Measurements from ENCODE around the gene HGS. TPM values are rescaled to one million over a fixed set of nuclear protein-coding genes. Genes with fewer than 3 reads are reported as not detected.

HGS gene
- polyA plus RNA-seq, 1 experiment = 71.5 TPM

- ChIA-PET CTCF (no interaction called here), POLR2A (no interaction called here)
- no peak for DNase-seq (ENCODE audit: low read depth, low spot score)
- TF ChIP-seq, protein P1, sequence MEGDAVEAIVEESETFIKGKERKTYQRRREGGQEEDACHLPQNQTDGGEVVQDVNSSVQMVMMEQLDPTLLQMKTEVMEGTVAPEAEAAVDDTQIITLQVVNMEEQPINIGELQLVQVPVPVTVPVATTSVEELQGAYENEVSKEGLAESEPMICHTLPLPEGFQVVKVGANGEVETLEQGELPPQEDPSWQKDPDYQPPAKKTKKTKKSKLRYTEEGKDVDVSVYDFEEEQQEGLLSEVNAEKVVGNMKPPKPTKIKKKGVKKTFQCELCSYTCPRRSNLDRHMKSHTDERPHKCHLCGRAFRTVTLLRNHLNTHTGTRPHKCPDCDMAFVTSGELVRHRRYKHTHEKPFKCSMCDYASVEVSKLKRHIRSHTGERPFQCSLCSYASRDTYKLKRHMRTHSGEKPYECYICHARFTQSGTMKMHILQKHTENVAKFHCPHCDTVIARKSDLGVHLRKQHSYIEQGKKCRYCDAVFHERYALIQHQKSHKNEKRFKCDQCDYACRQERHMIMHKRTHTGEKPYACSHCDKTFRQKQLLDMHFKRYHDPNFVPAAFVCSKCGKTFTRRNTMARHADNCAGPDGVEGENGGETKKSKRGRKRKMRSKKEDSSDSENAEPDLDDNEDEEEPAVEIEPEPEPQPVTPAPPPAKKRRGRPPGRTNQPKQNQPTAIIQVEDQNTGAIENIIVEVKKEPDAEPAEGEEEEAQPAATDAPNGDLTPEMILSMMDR (IDR thresholded peaks at IDR 0.05; ENCODE audit: low read depth, low read length) = no peak
- Histone ChIP-seq H3K9me3 (ENCODE audit: control insufficient read depth, insufficient read depth, low read length) (peaks cover 12% of the 10 kb centered on the region), H3K27me3 (ENCODE audit: control insufficient read depth, insufficient read depth, low read length) (peaks cover 10% of the 10 kb centered on the region), H3K27ac (ENCODE audit: low read depth, low read length) (no peak overlapping the region), H3K4me3 (ENCODE audit: low read depth, low read length) (no peak overlapping the region)
Measured at GRCh38 chr17:81646869-81647600, 36.8 kb upstream of the HGS start.

DNA sequence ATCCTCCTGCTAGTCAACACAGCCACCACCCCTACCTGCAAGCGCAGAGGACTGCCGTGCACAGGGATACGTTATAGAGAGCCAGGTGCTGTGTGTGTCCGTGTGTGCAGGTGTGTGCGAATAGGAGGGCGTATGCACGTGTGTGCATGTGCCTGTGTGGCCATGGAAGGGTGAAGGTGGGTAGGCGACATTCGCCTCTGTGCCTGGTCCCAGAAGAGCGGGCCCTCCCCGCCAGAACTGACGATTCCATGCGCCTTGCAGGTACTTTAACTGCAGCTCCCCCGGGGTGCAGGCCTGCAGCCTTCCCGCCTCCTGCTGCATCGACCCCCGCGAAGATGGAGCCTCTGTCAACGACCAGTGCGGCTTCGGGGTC is 36.2 kb upstream of the HGS start:
- TF ChIP-seq, protein P1 (IDR thresholded peaks at IDR 0.05; ENCODE audit: low read depth, low read length) = no peak
- Histone ChIP-seq H3K27ac (ENCODE audit: low read depth, low read length) (no peak overlapping the region), H3K9me3 (ENCODE audit: control insufficient read depth, insufficient read depth, low read length) (peaks cover 12% of the 10 kb centered on the region), H3K4me3 (ENCODE audit: low read depth, low read length) (no peak overlapping the region), H3K27me3 (ENCODE audit: control insufficient read depth, insufficient read depth, low read length) (peaks cover 10% of the 10 kb centered on the region)
- DNase-seq (ENCODE audit: low read depth, low spot score) = no peak
- ChIA-PET CTCF (no interaction called here), POLR2A (no interaction called here)

GRCh38 chr17:81648013-81648706 is 35.7 kb upstream of the HGS start:
- H3K27me3 ChIP-seq (ENCODE audit: control insufficient read depth, insufficient read depth, low read length) = peaks cover 10% of the 10 kb centered on the region

DNA sequence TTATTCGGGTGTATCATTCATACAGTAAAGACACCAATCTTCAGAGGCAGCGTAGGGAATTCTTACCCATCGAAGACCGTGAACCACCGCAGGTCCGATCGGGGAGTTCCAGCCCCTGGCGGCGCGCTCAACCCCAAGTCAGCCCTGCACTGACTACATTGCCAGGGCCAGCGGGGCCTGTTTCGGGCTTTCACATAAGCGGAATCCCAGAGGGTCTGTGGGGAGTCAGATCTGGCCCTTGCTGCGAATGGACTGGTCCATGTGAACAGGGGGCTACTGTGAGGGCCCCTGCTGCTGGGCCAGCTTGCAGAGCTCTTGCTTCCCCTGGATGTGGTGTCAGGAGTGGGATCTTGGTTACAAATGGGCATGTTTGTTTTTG is 35.1 kb upstream of the HGS start:
- ChIA-PET CTCF (no interaction called here), POLR2A (interaction anchor here (0.6 kb wide), 1 partner anchor 18 kb away, joined by 3 read pairs; the partner anchor contains the start of genes CCDC137 and OXLD1)
- H3K9me3 ChIP-seq (ENCODE audit: control insufficient read depth, insufficient read depth, low read length) = peaks cover 12% of the 10 kb centered on the region
- H3K27me3 ChIP-seq (ENCODE audit: control insufficient read depth, insufficient read depth, low read length) = peaks cover 10% of the 10 kb centered on the region
- TF ChIP-seq, protein P1 (IDR thresholded peaks at IDR 0.05; ENCODE audit: low read depth, low read length) = no peak
- no peak overlapping the region for H3K27ac ChIP-seq (ENCODE audit: low read depth, low read length)
- DNase-seq (ENCODE audit: low read depth, low spot score) = no peak
- no peak overlapping the region for H3K4me3 ChIP-seq (ENCODE audit: low read depth, low read length)

More at GRCh38 chr17:81648013-81648706, 35.7 kb upstream of the HGS start:
- TF ChIP-seq, protein P1 (IDR thresholded peaks at IDR 0.05; ENCODE audit: low read depth, low read length) = no peak
- CTCF ChIA-PET = no interaction called here
- DNase-seq (ENCODE audit: low read depth, low spot score) = no peak
- POLR2A ChIA-PET = interaction anchor here (0.6 kb wide), 1 partner anchor 19 kb away, joined by 3 read pairs; the partner anchor contains the start of genes CCDC137 and OXLD1
- Histone ChIP-seq H3K9me3 (ENCODE audit: control insufficient read depth, insufficient read depth, low read length) (peaks cover 12% of the 10 kb centered on the region), H3K27ac (ENCODE audit: low read depth, low read length) (no peak overlapping the region), H3K4me3 (ENCODE audit: low read depth, low read length) (no peak overlapping the region)

- H3K27ac ChIP-seq (ENCODE audit: low read depth, low read length) = peak overlapping the region; percentile 11
- peaks cover 10% of the 10 kb centered on the region for H3K27me3 ChIP-seq (ENCODE audit: control insufficient read depth, insufficient read depth, low read length)
- H3K4me3 ChIP-seq (ENCODE audit: low read depth, low read length) = no peak overlapping the region
- DNase-seq (ENCODE audit: low read depth, low spot score) = no peak
- CTCF ChIA-PET = no interaction called here
- POLR2A ChIA-PET = interaction anchor here (0.6 kb wide), 1 partner anchor 33 kb away, joined by 5 read pairs; the partner anchor contains the start of gene HGS
- H3K9me3 ChIP-seq (ENCODE audit: control insufficient read depth, insufficient read depth, low read length) = peaks cover 12% of the 10 kb centered on the region
- TF ChIP-seq, protein P1 (IDR thresholded peaks at IDR 0.05; ENCODE audit: low read depth, low read length) = no peak
Measured at GRCh38 chr17:81650951-81651350, 32.9 kb upstream of the HGS start.

Data from AG04450 (cell line).